Thyroid gland (tissue), 4 donors: ENCODE data around the gene XRRA1.

Experiments
- POLR2A ChIP-seq, 2 donors: fragments of 450-650 bp; IDR thresholded peaks; one replicate each; pipeline ENCODE4 v1.6.1; 2017; ENCODE audit warnings: antibody characterized with exemption in 2 of 2, mild to moderate bottlenecking in 2 of 2, moderate library complexity in 1 of 2
- TF ChIP-seq, protein P1 (sequence below), 6 experiments: fragments of 200-600 bp in 3 of 6; fragments of 450-650 bp in 3 of 6; sonication (generic) in 3 of 6; IDR thresholded peaks; one replicate each; pipeline ENCODE4 v1.5.1; 2016 to 2019; ENCODE audit warnings: antibody characterized with exemption in 6 of 6, mild to moderate bottlenecking in 2 of 6, inconsistent platforms in 1 of 6, moderate library complexity in 1 of 6

DNA sequence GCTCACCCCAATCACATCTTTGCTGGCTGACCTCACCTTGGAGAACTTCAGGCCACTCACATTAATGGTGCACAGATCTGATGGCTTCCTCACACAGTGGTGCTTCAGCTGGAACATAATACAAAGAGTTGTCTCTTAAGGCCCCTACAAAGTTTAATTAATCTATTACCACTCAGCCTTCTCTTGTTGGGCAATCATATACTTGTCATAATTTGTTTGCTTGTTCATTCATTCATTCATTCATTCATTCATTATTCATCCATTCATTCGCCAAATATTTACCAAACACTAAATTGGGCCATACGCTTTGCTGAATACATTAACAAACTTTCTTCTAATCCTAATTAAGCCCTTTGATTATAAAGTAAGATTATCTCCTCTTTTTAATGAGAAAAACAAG lies 15.1 kb downstream of the XRRA1 start:
- TF ChIP-seq, protein P1, sequence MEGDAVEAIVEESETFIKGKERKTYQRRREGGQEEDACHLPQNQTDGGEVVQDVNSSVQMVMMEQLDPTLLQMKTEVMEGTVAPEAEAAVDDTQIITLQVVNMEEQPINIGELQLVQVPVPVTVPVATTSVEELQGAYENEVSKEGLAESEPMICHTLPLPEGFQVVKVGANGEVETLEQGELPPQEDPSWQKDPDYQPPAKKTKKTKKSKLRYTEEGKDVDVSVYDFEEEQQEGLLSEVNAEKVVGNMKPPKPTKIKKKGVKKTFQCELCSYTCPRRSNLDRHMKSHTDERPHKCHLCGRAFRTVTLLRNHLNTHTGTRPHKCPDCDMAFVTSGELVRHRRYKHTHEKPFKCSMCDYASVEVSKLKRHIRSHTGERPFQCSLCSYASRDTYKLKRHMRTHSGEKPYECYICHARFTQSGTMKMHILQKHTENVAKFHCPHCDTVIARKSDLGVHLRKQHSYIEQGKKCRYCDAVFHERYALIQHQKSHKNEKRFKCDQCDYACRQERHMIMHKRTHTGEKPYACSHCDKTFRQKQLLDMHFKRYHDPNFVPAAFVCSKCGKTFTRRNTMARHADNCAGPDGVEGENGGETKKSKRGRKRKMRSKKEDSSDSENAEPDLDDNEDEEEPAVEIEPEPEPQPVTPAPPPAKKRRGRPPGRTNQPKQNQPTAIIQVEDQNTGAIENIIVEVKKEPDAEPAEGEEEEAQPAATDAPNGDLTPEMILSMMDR (IDR thresholded peaks at IDR 0.05): no peak
- no peak for TF ChIP-seq POLR2A (IDR thresholded peaks at IDR 0.05)
